ENCODE measurements around the gene SPRY1. TPM values are rescaled to one million over a fixed set of nuclear protein-coding genes. Genes with fewer than 3 reads are reported as not detected.

Gene SPRY1
- total and polyA plus RNA-seq, 9 of the 15 experiments (the other 6 are each of a cell fraction or from before 2014, with no cell fraction given): 0.18 to 1.9 (median 0.45) TPM; not detected in 1

GRCh38 chr4:123397144-123398065 lies 810 bp downstream of the SPRY1 start (continued):
- peak; percentile 50; the same call in 1 of the 2 replicates for TF ChIP-seq MGA (IDR thresholded peaks at IDR 0.05)
- no peak for TF ChIP-seq SIN3A (IDR thresholded peaks at IDR 0.05; ENCODE audit: borderline replicate concordance in 2 of 2, control insufficient read depth in 1 of 2, low read depth in 2 of 2, low read length in 2 of 2)
- TF ChIP-seq ZNF12 (CRISPR knock-in tag; IDR thresholded peaks at IDR 0.05): no peak
- peak; percentile 94 for TF ChIP-seq PKNOX1 (IDR thresholded peaks at IDR 0.05)
- no peak for TF ChIP-seq MED1 (CRISPR knock-in tag; IDR thresholded peaks at IDR 0.05; ENCODE audit: borderline replicate concordance)
- TF ChIP-seq ZNF263 (CRISPR knock-in tag; IDR thresholded peaks at IDR 0.05; ENCODE audit: borderline replicate concordance): no peak
- peak; percentile 68 for TF ChIP-seq SAFB (IDR thresholded peaks at IDR 0.05; ENCODE audit: borderline replicate concordance, low read depth, low read length)
- no peak for TF ChIP-seq ZHX1 (conservative IDR thresholded peaks at IDR 0.05; ENCODE audit: low read length)

Measured in K562 (cell line).